ENCODE results near the gene LPA. TPM values are rescaled to one million over a fixed set of nuclear protein-coding genes. Genes with fewer than 3 reads are reported as not detected.

The LPA gene
- total RNA-seq, 1 donor from 2014 or later: not detected

GRCh38 chr6:160520043-160520904, 143.8 kb downstream of the LPA start:
- no peak for TF ChIP-seq CTCF (conservative IDR thresholded peaks at IDR 0.05; ENCODE audit: low read depth, low read length)
- H3K4me3 ChIP-seq (ENCODE audit: low read depth, low read length): peak overlapping the region; percentile 74
- no peak for DNase-seq (ENCODE audit: low read depth)

GRCh38 chr6:160519603-160520042, 144.5 kb downstream of the LPA start:
- H3K4me3 ChIP-seq (ENCODE audit: low read depth, low read length): peak overlapping the region; percentile 74
- no peak for DNase-seq (ENCODE audit: low read depth)
- peak; percentile 97 for TF ChIP-seq CTCF (conservative IDR thresholded peaks at IDR 0.05; ENCODE audit: low read depth, low read length)

- DNase-seq (ENCODE audit: low read depth): no peak
- no peak for TF ChIP-seq CTCF (conservative IDR thresholded peaks at IDR 0.05; ENCODE audit: low read depth, low read length)
These were observed 144.9 kb downstream of the LPA start for GRCh38 chr6:160519133-160519532.

GRCh38 chr6:160513836-160514235, 150.2 kb downstream of the LPA start:
- TF ChIP-seq CTCF (conservative IDR thresholded peaks at IDR 0.05; ENCODE audit: low read depth, low read length): no peak
- no peak overlapping the region for H3K4me3 ChIP-seq (ENCODE audit: low read depth, low read length)
- DNase-seq (ENCODE audit: low read depth): no peak

More at GRCh38 chr6:160519133-160519532, 144.9 kb downstream of the LPA start:
- H3K4me3 ChIP-seq (ENCODE audit: low read depth, low read length): no peak overlapping the region

GRCh38 chr6:160510976-160511617, 153.0 kb downstream of the LPA start:
- DNase-seq (ENCODE audit: low read depth): no peak
- no peak for TF ChIP-seq CTCF (conservative IDR thresholded peaks at IDR 0.05; ENCODE audit: low read depth, low read length)
- no peak overlapping the region for H3K4me3 ChIP-seq (ENCODE audit: low read depth, low read length)

- DNase-seq (ENCODE audit: low read depth): no peak
- no peak for TF ChIP-seq CTCF (conservative IDR thresholded peaks at IDR 0.05; ENCODE audit: low read depth, low read length)
- no peak overlapping the region for H3K4me3 ChIP-seq (ENCODE audit: low read depth, low read length)
These were observed 153.9 kb downstream of the LPA start for GRCh38 chr6:160510199-160510598.

Data from epithelial cell of proximal tubule (primary cell).